K562 (cell line): Measurements from ENCODE around the gene PLXNA2. TPM values are rescaled to one million over a fixed set of nuclear protein-coding genes. Genes with fewer than 3 reads are reported as not detected.

Experiments
- ATAC-seq: fragments of 200-7000 bp; cut with Tn5 transposase; 3 replicates; pipeline ENCODE4 v1.9.1; 2020; ENCODE audit warnings: moderate library complexity
- BruUV-seq: library from RNA; stranded (reverse); fragments of 400-500 nt; replicated peaks from 2 replicates; lab custom pipeline; 2021; lab: Mats Ljungman, UMichigan
- CTCF ChIA-PET: fragments of 300-600 bp; formaldehyde crosslinking; extraction: SDS; loops from one replicate; lab custom pipeline; 2021; ENCODE audit warnings: low intra/inter-chr PET ratio; lab: Yijun Ruan, JAX
- POLR2A ChIA-PET: fragments of 300-600, 350-650 bp; sonication (Branson Sonifier 250); formaldehyde crosslinking; extraction: SDS; loops from one replicate; lab custom pipeline; 2021; ENCODE audit warnings: antibody characterized with exemption, inconsistent platforms; lab: Yijun Ruan, JAX
- DNase-seq, 4 experiments: peaks; one replicate each; pipeline versions ENCODE4 v3.0.0 to v3.0.0-alpha.2; 2011 to 2018; ENCODE audit warnings: low spot score in 3 of 4, mixed read lengths in 3 of 4; ENCODE audit errors: extremely low read depth in 1 of 4
- FAIRE-seq: peaks from 2 replicates; lab custom pipeline; 2011; peaks lifted over from hg19 to GRCh38; lab: Jason Lieb, UNC
- H2AFZ ChIP-seq: 2 replicates; pipeline ENCODE4 v1.6.0; 2011; ENCODE audit warnings: low read depth, low read length, control low read depth, inconsistent platforms
- H3K27ac ChIP-seq: fragments of 200-600 bp; 3 replicates; pipeline ENCODE4 v1.8.0; 2011; ENCODE audit warnings: low read depth, mild to moderate bottlenecking, control low read depth, inconsistent platforms, low read length, moderate library complexity, mixed read lengths; ENCODE audit errors: extremely low read depth
- H3K27me3 ChIP-seq, 2 experiments: fragments of 300-600 bp in 1 of 2; 2 replicates in 1 of 2; 3 replicates in 1 of 2; pipeline versions ENCODE4 v1.6.0 to v1.8.0; 2011; ENCODE audit warnings: inconsistent platforms in 2 of 2, low read length in 2 of 2, mild to moderate bottlenecking in 1 of 2, mixed read lengths in 1 of 2, moderate library complexity in 1 of 2; ENCODE audit not compliant: control insufficient read depth in 2 of 2, insufficient read depth in 2 of 2
- H3K36me3 ChIP-seq: fragments of 300-600 bp; 3 replicates; pipeline ENCODE4 v1.8.0; 2011; ENCODE audit warnings: mild to moderate bottlenecking, low read length, inconsistent platforms; ENCODE audit not compliant: control insufficient read depth, insufficient read depth
- H3K4me1 ChIP-seq, 2 experiments: fragments of 200-600 bp in 1 of 2; replicated peaks in 1 of 2; 2 replicates in 1 of 2; 3 replicates in 1 of 2; pipeline versions ENCODE4 v1.5.1 to v1.8.0; 2011; ENCODE audit warnings: inconsistent platforms in 2 of 2, low read length in 2 of 2, mild to moderate bottlenecking in 1 of 2, mixed read lengths in 1 of 2, moderate library complexity in 1 of 2; ENCODE audit not compliant: control insufficient read depth in 2 of 2, insufficient read depth in 2 of 2
- H3K4me2 ChIP-seq: 2 replicates; pipeline ENCODE4 v1.6.1; 2011; ENCODE audit warnings: low read length, control low read depth, inconsistent platforms, mixed read lengths; ENCODE audit not compliant: insufficient read depth
- H3K4me3 ChIP-seq: fragments of 200-600 bp; sonication (generic), shearing (Covaris generic); 2 replicates; pipeline ENCODE4 v1.5.1; 2016; ENCODE audit warnings: control low read depth, inconsistent platforms
- H3K79me2 ChIP-seq: fragments of 200-600 bp; 3 replicates; pipeline ENCODE4 v1.8.0; 2011; ENCODE audit warnings: low read length, inconsistent platforms; ENCODE audit not compliant: control insufficient read depth, insufficient read depth
- H3K9ac ChIP-seq, 2 experiments: 2 replicates each; pipeline versions ENCODE4 v1.6.0 to v1.6.1; 2011; ENCODE audit warnings: low read depth in 2 of 2, low read length in 2 of 2, control low read depth in 1 of 2, inconsistent platforms in 1 of 2, mild to moderate bottlenecking in 1 of 2, mixed read lengths in 1 of 2; ENCODE audit not compliant: insufficient read depth in 1 of 2
- H3K9me1 ChIP-seq: one replicate; pipeline ENCODE4 v1.6.0; 2011; ENCODE audit warnings: inconsistent platforms, mild to moderate bottlenecking, low read length, moderate library complexity; ENCODE audit not compliant: control insufficient read depth, insufficient read depth
- H3K9me3 ChIP-seq: replicated peaks from 2 replicates; pipeline ENCODE4 v1.5.1; 2011; ENCODE audit warnings: low read depth, low read length, inconsistent platforms; ENCODE audit not compliant: control insufficient read depth, insufficient read depth
- H4K20me1 ChIP-seq: replicated peaks from 2 replicates; pipeline ENCODE4 v1.6.1; 2011; ENCODE audit warnings: low read length, inconsistent platforms, mixed read lengths; ENCODE audit not compliant: control insufficient read depth, insufficient read depth
- ILF3 ChIP-seq: fragments of 450-650 bp; IDR thresholded peaks from 2 replicates; pipeline ENCODE4 v1.6.1; 2018; ENCODE audit warnings: antibody characterized with exemption, mild to moderate bottlenecking, moderate library complexity, borderline replicate concordance
- NFE2 ChIP-seq: IDR thresholded peaks from 2 replicates; pipeline ENCODE4 v1.6.1; 2014; ENCODE audit warnings: antibody characterized with exemption, low read depth
- RBM22 ChIP-seq: fragments of 200-400 bp; formaldehyde crosslinking; IDR thresholded peaks from 2 replicates; pipeline ENCODE4 v1.6.1; 2018; ENCODE audit warnings: low read length, low read depth; ENCODE audit not compliant: poor library complexity, severe bottlenecking
- SMAD4 ChIP-seq: fragments of 250-450 bp; sonication (Bioruptor Pico); conservative IDR thresholded peaks from 2 replicates; pipeline ENCODE4 v1.8.0; 2021; ENCODE audit warnings: inconsistent platforms, mild to moderate bottlenecking, moderate library complexity
- SRSF1 ChIP-seq: fragments of 200-400 bp; formaldehyde crosslinking; IDR thresholded peaks from 2 replicates; pipeline ENCODE4 v1.6.1; 2017; ENCODE audit warnings: mild to moderate bottlenecking, low read depth, low read length, moderate library complexity
- WGBS: fragments of 100-300 bp; shearing (Covaris generic); methylation state at CpG from one replicate; pipeline ENCODE4 v1.1.6; 2016; ENCODE audit warnings: low coverage, mixed read lengths; ENCODE audit not compliant: insufficient coverage; ENCODE audit errors: missing lambda C conversion rate; 5-methylcytosine and 5-hydroxymethylcytosine counted together
- in situ Hi-C: fragments of 300-500 bp; cut with MboI; formaldehyde crosslinking; loops from 4 replicates; pipeline ENCODE4 v1.15.0; 2018; ENCODE audit warnings: inconsistent platforms, mixed read lengths
- intact Hi-C: fragments of 100-400 bp; cut with micrococcal nuclease; formaldehyde crosslinking; loops from 2 replicates; pipeline ENCODE4 v1.14.2; 2022
- polyA plus RNA-seq, 8 experiments: library from polyadenylated mRNA; depleted of rRNA in 4 of 8; stranded (reverse) in 5 of 8; unstranded in 3 of 8; fragments of >200 nt; fragmentation: Nextera tagmentation in 2 of 8; fragmentation: Illumina TruSeq in 1 of 8; extraction: Ambion mirVana in 2 of 8; extraction: Trizol in 1 of 8; gene quantifications; 2 replicates each; pipeline versions ENCODE4 v1.2.1 to v1.2.3, GENCODE V29; 2011 to 2014; ENCODE audit warnings: inconsistent platforms in 1 of 8, missing spikeins in 1 of 8
- total RNA-seq, 7 experiments: library from RNA; depleted of rRNA in 6 of 7; stranded (reverse); fragments of >200 nt in 6 of 7; fragmentation: Illumina TruSeq in 2 of 7; extraction: Trizol in 2 of 7; gene quantifications; 2 replicates each; pipeline versions ENCODE4 v1.2.1 to v1.2.3, GENCODE V29; 2011 to 2021; ENCODE audit warnings: low replicate concordance in 1 of 7
- TF ChIP-seq, protein P1 (sequence below): sonication (generic); formaldehyde crosslinking; IDR thresholded peaks from 2 replicates; pipeline ENCODE4 v1.8.0; 2022; ENCODE audit warnings: mild to moderate bottlenecking, missing genetic modification reagents, borderline replicate concordance

PLXNA2 gene
- total and polyA plus RNA-seq, 9 of the 15 experiments (the other 6 are each of a cell fraction or from before 2014, with no cell fraction given): 0.01 to 1.3 (median 0.32) TPM

DNA sequence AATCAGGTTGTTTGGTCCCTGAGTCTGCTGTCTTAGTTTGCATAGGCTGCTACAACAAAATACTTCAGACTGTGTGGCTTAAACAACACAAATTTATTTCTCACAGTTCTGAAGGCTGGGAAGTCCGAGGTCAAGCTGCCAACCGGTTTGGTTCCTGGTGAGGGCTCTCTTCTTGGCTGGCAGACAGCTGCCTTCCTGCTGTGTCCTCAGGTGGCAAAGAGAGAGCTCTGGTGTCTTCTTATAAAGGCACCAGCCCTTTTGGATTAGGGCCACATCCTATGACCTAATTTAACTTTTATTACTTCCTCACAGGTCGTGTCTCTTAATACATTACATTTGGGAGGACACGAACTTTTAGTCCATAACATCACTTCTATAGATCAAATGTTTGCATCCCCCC is 243.7 kb downstream of the PLXNA2 start:
- Histone ChIP-seq H3K27ac (no peak overlapping the region), H3K9me3 (no peaks in the 10 kb centered on the region), H3K9ac (no peak overlapping the region), H4K20me1 (no peaks in the 10 kb centered on the region), H2AFZ (no peak overlapping the region), H3K4me3 (no peak overlapping the region), H3K79me2 (no peaks in the 10 kb centered on the region), H3K4me2 (no peak overlapping the region), H3K36me3 (no peaks in the 10 kb centered on the region), H3K9me1 (no peaks in the 10 kb centered on the region), H3K4me1 (no peaks in the 10 kb centered on the region; a peak in 1 of 5 replicates)
- 2% methylated on average over 4 of the region's 4 CpGs for WGBS
- in situ Hi-C loops (loop anchor here (25.0 kb wide), 1 partner anchor 1212 kb away; no protein-coding TSS in a partner anchor), intact Hi-C loops (no loop called here)
- DNase-seq: no peak
- POLR2A ChIA-PET: no interaction called here
- TF ChIP-seq SRSF1 (no peak), RBM22 (no peak), NFE2 (no peak), ILF3 (no peak), SMAD4 (no peak)
- TF ChIP-seq, protein P1, sequence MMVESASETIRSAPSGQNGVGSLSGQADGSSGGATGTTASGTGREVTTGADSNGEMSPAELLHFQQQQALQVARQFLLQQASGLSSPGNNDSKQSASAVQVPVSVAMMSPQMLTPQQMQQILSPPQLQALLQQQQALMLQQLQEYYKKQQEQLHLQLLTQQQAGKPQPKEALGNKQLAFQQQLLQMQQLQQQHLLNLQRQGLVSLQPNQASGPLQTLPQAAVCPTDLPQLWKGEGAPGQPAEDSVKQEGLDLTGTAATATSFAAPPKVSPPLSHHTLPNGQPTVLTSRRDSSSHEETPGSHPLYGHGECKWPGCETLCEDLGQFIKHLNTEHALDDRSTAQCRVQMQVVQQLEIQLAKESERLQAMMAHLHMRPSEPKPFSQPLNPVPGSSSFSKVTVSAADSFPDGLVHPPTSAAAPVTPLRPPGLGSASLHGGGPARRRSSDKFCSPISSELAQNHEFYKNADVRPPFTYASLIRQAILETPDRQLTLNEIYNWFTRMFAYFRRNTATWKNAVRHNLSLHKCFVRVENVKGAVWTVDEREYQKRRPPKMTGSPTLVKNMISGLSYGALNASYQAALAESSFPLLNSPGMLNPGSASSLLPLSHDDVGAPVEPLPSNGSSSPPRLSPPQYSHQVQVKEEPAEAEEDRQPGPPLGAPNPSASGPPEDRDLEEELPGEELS: no peak
- TF ChIP-seq, all 486 proteins: peak for 0
- BruUV-seq: no TSS peak
- peaks cover 18 to 50% of the 10 kb centered on the region in 2 experiments; a peak in 4 of 5 replicates for H3K27me3 ChIP-seq
- FAIRE-seq (no peak), ATAC-seq (no peak)
- CTCF ChIA-PET: no interaction called here
